HG03342 (cell line): ENCODE measurements around the gene AIM2.
"Not testable (repeated sequence)": the region's sequence is repeated elsewhere in the genome, so short reads cannot be mapped to it uniquely, and the experiment has no call there.

Experiments
- ATAC-seq: cut with Tn5 transposase; IDR thresholded peaks from one replicate; pipeline ENCODE4 v1.9.1; 2021; ENCODE audit warnings: mild to moderate bottlenecking, moderate library complexity; ENCODE audit not compliant: unreplicated experiment

AIM2 gene

GRCh38 chr1:159076438-159077119 is at the start of gene AIM2:
TSS of gene AIM2 (minus strand) at chr1:159076766. CDS start at chr1:159073499, 3,267 bp downstream.
- ATAC-seq = peak; percentile 82

- no peak for ATAC-seq
Measured at GRCh38 chr1:159123587-159123986, 47.0 kb upstream of the AIM2 start.

- peak; percentile 71 for ATAC-seq
Measured at GRCh38 chr1:159122005-159122621, 45.5 kb upstream of the AIM2 start.

GRCh38 chr1:159121526-159121925 is 45.0 kb upstream of the AIM2 start:
- peak; percentile 69 for ATAC-seq

- no peak for ATAC-seq
Measured at GRCh38 chr1:159120317-159120716, 43.8 kb upstream of the AIM2 start.

- no peak for ATAC-seq
Measured at GRCh38 chr1:159113596-159114433, 37.2 kb upstream of the AIM2 start.

- ATAC-seq = not testable (repeated sequence)
Measured at GRCh38 chr1:159103021-159103420, 26.5 kb upstream of the AIM2 start.

- no peak for ATAC-seq
Measured at GRCh38 chr1:159100589-159100988, 24.0 kb upstream of the AIM2 start.

- ATAC-seq = no peak
Measured at GRCh38 chr1:159098596-159098995, 22.0 kb upstream of the AIM2 start.

- ATAC-seq = no peak
Measured at GRCh38 chr1:159092036-159092760, 15.6 kb upstream of the AIM2 start.

- ATAC-seq = no peak
Measured at GRCh38 chr1:159091607-159092031, 15.1 kb upstream of the AIM2 start.

- no peak for ATAC-seq
Measured at GRCh38 chr1:159091180-159091560, 14.6 kb upstream of the AIM2 start.

GRCh38 chr1:159090286-159091179 is 14.0 kb upstream of the AIM2 start:
- no peak for ATAC-seq

- ATAC-seq = no peak
Measured at GRCh38 chr1:159089184-159089791, 12.7 kb upstream of the AIM2 start.

- no peak for ATAC-seq
Measured at GRCh38 chr1:159088546-159089183, 12.1 kb upstream of the AIM2 start.

- ATAC-seq = no peak
Measured at GRCh38 chr1:159088050-159088449, 11.5 kb upstream of the AIM2 start.

- ATAC-seq = no peak
Measured at GRCh38 chr1:159084867-159085266, 8.3 kb upstream of the AIM2 start.

GRCh38 chr1:159084152-159084551 is 7.6 kb upstream of the AIM2 start:
- no peak for ATAC-seq

- no peak for ATAC-seq
Measured at GRCh38 chr1:159083013-159083412, 6.4 kb upstream of the AIM2 start.
